Loucy (cell line): ENCODE data around the gene MICA.

ENCODE experiments used
- H2AFZ ChIP-seq: fragments of 200-600 bp; sonication (generic); 2 replicates; pipeline ENCODE4 v1.6.0; 2016; ENCODE audit warnings: antibody characterized with exemption, mild to moderate bottlenecking, low read length, moderate library complexity
- H3F3A ChIP-seq: fragments of 200-600 bp; 2 replicates; pipeline ENCODE4 v1.6.0; 2016; ENCODE audit warnings: antibody characterized with exemption, low read depth, mild to moderate bottlenecking
- H3K27me3 ChIP-seq: fragments of 200-600 bp; sonication (generic); 2 replicates; pipeline ENCODE4 v1.6.1; 2014; ENCODE audit warnings: low read length, mild to moderate bottlenecking; ENCODE audit not compliant: insufficient read depth, poor library complexity, severe bottlenecking
- H3K36me3 ChIP-seq: fragments of 200-600 bp; sonication (generic); 2 replicates; pipeline ENCODE4 v1.6.1; 2016; ENCODE audit warnings: low read length; ENCODE audit not compliant: insufficient read depth
- H3K4me1 ChIP-seq: fragments of 200-600 bp; sonication (generic); 2 replicates; pipeline ENCODE4 v1.5.1; 2014; ENCODE audit warnings: low read length, mild to moderate bottlenecking; ENCODE audit not compliant: insufficient read depth, poor library complexity, severe bottlenecking
- H3K4me2 ChIP-seq: fragments of 200-600 bp; sonication (generic); 2 replicates; pipeline ENCODE4 v1.6.0; 2014; ENCODE audit warnings: antibody characterized with exemption, low read length, low read depth, mild to moderate bottlenecking; ENCODE audit not compliant: poor library complexity, severe bottlenecking
- H3K4me3 ChIP-seq: fragments of 200-600 bp; sonication (generic); 2 replicates; pipeline ENCODE4 v1.5.1; 2014; ENCODE audit warnings: low read length, mild to moderate bottlenecking, mixed read lengths; ENCODE audit not compliant: poor library complexity, severe bottlenecking
- H3K79me2 ChIP-seq: fragments of 200-600 bp; sonication (generic); 2 replicates; pipeline ENCODE4 v1.6.1; 2014; ENCODE audit warnings: low read length; ENCODE audit not compliant: insufficient read depth
- H3K9ac ChIP-seq: fragments of 200-600 bp; sonication (generic); 2 replicates; pipeline ENCODE4 v1.6.0; 2014; ENCODE audit warnings: mild to moderate bottlenecking, low read depth, low read length, moderate library complexity; ENCODE audit not compliant: poor library complexity, severe bottlenecking
- H3K9me2 ChIP-seq: fragments of 200-600 bp; sonication (generic); replicated peaks from 2 replicates; pipeline ENCODE4 v1.6.1; 2016; ENCODE audit warnings: low read depth, low read length, mixed read lengths
- H3K9me3 ChIP-seq: fragments of 200-600 bp; sonication (generic); 2 replicates; pipeline ENCODE4 v1.6.1; 2014; ENCODE audit warnings: mild to moderate bottlenecking, antibody characterized with exemption, low read length, low read depth; ENCODE audit not compliant: insufficient read depth
- H4K20me1 ChIP-seq: fragments of 200-600 bp; sonication (generic); 2 replicates; pipeline ENCODE4 v1.6.0; 2014; ENCODE audit warnings: antibody characterized with exemption, low read length, mild to moderate bottlenecking; ENCODE audit not compliant: insufficient read depth, poor library complexity, severe bottlenecking
- CTCF ChIP-seq: fragments of 200-600 bp; sonication (generic); conservative IDR thresholded peaks from 2 replicates; pipeline ENCODE4 v1.5.1; 2014; ENCODE audit warnings: mild to moderate bottlenecking, antibody characterized with exemption, low read length
- EZH2phosphoT487 ChIP-seq: fragments of 200-600 bp; IDR thresholded peaks from 2 replicates; pipeline ENCODE4 v1.6.1; 2018; ENCODE audit warnings: antibody characterized with exemption, mild to moderate bottlenecking, moderate library complexity, borderline replicate concordance

Gene MICA

GRCh38 chr6:31462026-31462963 lies 58.9 kb downstream of the MICA start:
- no peaks in the 10 kb centered on the region for H3K36me3 ChIP-seq
- no peaks in the 10 kb centered on the region for H4K20me1 ChIP-seq
- H3K27me3 ChIP-seq: no peaks in the 10 kb centered on the region
- H3K79me2 ChIP-seq: peaks cover 13% of the 10 kb centered on the region
- H3K9me2 ChIP-seq: no peaks in the 10 kb centered on the region
- H3K9ac ChIP-seq: peak overlapping the region; percentile 58
- peak overlapping the region; percentile 71 for H3K4me3 ChIP-seq
- H3K9me3 ChIP-seq: no peaks in the 10 kb centered on the region
- peaks cover 3% of the 10 kb centered on the region for H3K4me1 ChIP-seq
- H2AFZ ChIP-seq: peak overlapping the region; percentile 94
- H3K4me2 ChIP-seq: peak overlapping the region; percentile 59
- TF ChIP-seq EZH2phosphoT487 (no peak), CTCF (no peak)
- no peaks in the 10 kb centered on the region for H3F3A ChIP-seq

DNA sequence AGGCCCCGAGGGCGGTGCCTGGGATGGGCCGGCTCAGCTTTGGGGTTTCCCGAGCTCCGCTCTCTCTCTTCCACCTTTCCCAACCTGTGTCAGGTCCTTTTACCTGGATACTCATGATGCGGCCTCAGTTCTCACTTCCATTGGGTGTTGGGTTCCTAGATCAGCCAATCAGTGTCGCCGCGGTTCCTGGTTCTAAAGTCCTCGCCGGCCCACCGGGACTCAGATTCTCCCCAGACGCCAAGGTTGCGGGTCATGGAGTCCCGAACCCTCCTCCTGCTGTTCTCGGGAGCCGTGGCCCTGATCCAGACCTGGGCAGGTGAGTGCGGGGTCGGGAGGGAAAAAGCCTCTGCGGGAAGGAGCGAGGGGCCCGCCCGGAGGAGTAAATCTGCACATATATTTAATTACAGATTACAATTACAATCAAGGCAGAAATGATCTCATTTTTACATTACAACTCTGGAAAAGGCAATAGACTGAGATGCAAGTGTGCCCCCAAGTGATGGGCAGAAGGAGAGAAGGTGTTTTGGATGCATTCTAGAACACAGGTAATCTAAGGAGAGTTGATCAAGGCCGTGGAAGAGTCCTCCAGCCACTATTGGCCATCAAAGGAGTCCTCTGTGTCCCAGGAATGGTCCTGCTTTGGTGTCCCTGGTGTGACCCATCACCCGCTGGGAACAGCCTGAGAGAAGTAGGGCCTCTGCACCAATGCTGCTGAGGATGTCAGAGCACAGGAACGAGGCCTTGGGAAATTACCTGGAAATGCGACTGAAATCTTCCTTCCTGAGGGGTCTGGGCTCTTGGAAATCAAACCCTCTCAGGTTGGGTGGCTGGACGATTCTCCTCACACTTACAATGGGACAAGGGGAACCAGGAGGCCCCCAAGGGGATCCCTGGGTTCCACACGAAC lies 59.8 kb downstream of the MICA start:
- peaks cover 3% of the 10 kb centered on the region for H3K4me1 ChIP-seq
- peak overlapping the region; percentile 59 for H3K4me2 ChIP-seq
- H3K9me3 ChIP-seq: no peaks in the 10 kb centered on the region
- peak overlapping the region; percentile 71 for H3K4me3 ChIP-seq
- no peaks in the 10 kb centered on the region for H3K36me3 ChIP-seq
- TF ChIP-seq CTCF: no peak
- TF ChIP-seq EZH2phosphoT487: no peak
- peak overlapping the region; percentile 94 for H2AFZ ChIP-seq
- H3K9me2 ChIP-seq: no peaks in the 10 kb centered on the region
- peaks cover 13% of the 10 kb centered on the region for H3K79me2 ChIP-seq
- no peaks in the 10 kb centered on the region for H3F3A ChIP-seq
- H3K27me3 ChIP-seq: no peaks in the 10 kb centered on the region
- peak overlapping the region; percentile 58 for H3K9ac ChIP-seq
- H4K20me1 ChIP-seq: no peaks in the 10 kb centered on the region

DNA sequence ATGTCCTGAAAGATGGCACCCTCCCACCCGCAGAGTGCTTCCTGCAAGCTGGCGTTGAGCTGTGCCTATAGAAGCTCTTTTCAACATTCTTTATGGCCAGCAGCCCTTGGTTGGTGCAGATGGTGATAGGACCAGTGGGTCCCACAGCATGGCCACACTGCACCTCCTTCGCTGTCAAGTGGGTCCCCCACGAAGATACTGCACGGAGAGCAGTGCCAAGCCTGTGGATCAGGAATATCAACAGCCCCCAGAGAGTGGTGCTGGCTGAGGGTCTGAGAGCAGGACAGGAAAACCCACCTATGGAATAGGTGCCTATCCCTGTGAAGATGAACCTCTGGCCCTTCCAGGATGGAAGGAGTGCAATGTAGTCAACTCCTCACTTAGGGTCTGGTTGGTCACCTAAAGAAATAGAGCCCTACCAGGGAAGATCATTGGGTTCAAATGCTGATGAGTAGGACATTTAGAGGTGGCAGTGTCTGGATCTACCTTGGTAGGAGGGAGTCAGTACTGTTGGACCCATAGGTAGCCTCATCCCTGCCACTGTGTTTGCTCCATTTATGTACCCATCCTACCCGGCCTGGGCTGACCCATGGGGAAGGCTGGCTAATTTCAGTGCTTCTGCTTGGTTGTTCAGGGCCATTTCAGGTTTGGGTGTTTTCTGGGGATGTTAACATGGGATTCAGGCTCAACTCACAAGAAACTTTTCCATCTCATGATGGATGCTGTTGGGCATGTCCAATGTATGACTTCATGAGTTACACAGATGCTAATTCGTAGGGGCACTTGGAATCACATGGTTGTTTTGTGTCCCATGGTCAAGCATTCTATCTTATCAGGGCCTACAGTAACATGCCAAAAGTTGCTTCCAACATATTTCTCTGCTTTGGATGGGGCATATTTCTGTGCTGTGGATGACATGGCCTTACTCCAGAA lies 61.1 kb downstream of the MICA start:
- Histone ChIP-seq H3K4me1 (peaks cover 3% of the 10 kb centered on the region), H3K9me3 (no peaks in the 10 kb centered on the region), H3K4me3 (peak overlapping the region; percentile 71), H3K9ac (peak overlapping the region; percentile 58), H2AFZ (no peak overlapping the region), H3K79me2 (peaks cover 13% of the 10 kb centered on the region), H3K4me2 (peak overlapping the region; percentile 59), H4K20me1 (no peaks in the 10 kb centered on the region), H3K27me3 (no peaks in the 10 kb centered on the region), H3K9me2 (no peaks in the 10 kb centered on the region), H3K36me3 (no peaks in the 10 kb centered on the region), H3F3A (no peaks in the 10 kb centered on the region)
- no peak for TF ChIP-seq EZH2phosphoT487
- no peak for TF ChIP-seq CTCF
